PC-3 (cell line): Measurements from ENCODE around the gene GPC6.

Source experiments
- EZH2 ChIP-seq: fragments of 300-600 bp; sonication (generic); IDR thresholded peaks from one replicate; pipeline ENCODE4 v1.6.1; 2017; ENCODE audit warnings: antibody characterized with exemption, mild to moderate bottlenecking, low read length; ENCODE audit not compliant: unreplicated experiment
- EZH2phosphoT487 ChIP-seq: fragments of 300-600 bp; sonication (generic); IDR thresholded peaks from 2 replicates; pipeline ENCODE4 v1.6.1; 2018; ENCODE audit warnings: mild to moderate bottlenecking, antibody characterized with exemption, low read length, borderline replicate concordance
- TF ChIP-seq, protein P1 (sequence below): fragments of 300-600 bp; sonication (generic); conservative IDR thresholded peaks from 2 replicates; pipeline ENCODE4 v1.5.1; 2017; ENCODE audit warnings: antibody characterized with exemption, low read depth, mild to moderate bottlenecking, low read length

DNA sequence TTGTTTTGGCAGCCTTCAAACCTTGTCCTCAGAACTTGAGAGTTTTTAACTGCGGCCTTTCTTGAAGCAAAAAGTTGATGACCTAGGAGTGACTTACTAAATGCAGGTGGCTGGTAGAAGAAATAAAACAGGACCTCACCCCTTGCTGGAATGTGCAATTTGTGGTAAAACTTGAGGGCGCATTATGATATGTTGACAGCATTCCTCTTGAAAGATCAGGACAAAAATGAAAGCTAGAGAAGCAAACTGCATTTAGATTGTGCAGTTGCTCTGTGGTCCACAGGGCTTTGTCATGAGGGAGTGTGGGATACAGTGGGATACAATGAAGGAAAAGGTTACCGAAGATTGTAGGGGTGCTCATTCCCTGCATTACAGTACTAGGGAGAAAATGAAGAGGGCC lies 504.2 kb downstream of the GPC6 start:
- TF ChIP-seq, protein P1, sequence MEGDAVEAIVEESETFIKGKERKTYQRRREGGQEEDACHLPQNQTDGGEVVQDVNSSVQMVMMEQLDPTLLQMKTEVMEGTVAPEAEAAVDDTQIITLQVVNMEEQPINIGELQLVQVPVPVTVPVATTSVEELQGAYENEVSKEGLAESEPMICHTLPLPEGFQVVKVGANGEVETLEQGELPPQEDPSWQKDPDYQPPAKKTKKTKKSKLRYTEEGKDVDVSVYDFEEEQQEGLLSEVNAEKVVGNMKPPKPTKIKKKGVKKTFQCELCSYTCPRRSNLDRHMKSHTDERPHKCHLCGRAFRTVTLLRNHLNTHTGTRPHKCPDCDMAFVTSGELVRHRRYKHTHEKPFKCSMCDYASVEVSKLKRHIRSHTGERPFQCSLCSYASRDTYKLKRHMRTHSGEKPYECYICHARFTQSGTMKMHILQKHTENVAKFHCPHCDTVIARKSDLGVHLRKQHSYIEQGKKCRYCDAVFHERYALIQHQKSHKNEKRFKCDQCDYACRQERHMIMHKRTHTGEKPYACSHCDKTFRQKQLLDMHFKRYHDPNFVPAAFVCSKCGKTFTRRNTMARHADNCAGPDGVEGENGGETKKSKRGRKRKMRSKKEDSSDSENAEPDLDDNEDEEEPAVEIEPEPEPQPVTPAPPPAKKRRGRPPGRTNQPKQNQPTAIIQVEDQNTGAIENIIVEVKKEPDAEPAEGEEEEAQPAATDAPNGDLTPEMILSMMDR = no peak
- TF ChIP-seq EZH2 = no peak
- TF ChIP-seq EZH2phosphoT487 = no peak
